ENCODE data around the gene LMOD3. TPM values are rescaled to one million over a fixed set of nuclear protein-coding genes. Genes with fewer than 3 reads are reported as not detected.

Gene LMOD3
- total and polyA plus RNA-seq, 9 of the 15 experiments (the other 6 are each of a cell fraction or from before 2014, with no cell fraction given) = 0.03 TPM; not detected in 8

DNA sequence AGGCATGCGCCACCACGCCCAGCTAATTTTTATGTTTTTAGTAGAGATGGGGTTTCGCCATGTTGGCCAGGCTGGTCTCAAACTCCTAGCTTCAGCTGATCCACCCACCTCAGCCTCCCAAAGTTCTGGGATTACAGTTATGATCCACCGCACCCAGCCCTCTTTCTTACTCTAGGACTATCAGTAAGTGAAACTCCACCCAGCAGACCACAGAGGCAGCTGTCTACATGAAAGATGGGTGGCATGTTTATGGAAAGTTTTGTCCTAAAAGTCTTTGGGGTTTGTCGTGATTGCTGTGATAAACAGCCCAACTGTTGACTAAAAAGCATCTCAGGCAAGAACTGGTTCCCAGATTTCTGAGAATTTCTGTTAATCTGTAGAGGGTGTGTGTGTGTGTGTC is 26.8 kb downstream of the LMOD3 start (continued):
- no peak for TF ChIP-seq MCM5 (IDR thresholded peaks at IDR 0.05; ENCODE audit: low read depth)
- TF ChIP-seq, protein P1, sequence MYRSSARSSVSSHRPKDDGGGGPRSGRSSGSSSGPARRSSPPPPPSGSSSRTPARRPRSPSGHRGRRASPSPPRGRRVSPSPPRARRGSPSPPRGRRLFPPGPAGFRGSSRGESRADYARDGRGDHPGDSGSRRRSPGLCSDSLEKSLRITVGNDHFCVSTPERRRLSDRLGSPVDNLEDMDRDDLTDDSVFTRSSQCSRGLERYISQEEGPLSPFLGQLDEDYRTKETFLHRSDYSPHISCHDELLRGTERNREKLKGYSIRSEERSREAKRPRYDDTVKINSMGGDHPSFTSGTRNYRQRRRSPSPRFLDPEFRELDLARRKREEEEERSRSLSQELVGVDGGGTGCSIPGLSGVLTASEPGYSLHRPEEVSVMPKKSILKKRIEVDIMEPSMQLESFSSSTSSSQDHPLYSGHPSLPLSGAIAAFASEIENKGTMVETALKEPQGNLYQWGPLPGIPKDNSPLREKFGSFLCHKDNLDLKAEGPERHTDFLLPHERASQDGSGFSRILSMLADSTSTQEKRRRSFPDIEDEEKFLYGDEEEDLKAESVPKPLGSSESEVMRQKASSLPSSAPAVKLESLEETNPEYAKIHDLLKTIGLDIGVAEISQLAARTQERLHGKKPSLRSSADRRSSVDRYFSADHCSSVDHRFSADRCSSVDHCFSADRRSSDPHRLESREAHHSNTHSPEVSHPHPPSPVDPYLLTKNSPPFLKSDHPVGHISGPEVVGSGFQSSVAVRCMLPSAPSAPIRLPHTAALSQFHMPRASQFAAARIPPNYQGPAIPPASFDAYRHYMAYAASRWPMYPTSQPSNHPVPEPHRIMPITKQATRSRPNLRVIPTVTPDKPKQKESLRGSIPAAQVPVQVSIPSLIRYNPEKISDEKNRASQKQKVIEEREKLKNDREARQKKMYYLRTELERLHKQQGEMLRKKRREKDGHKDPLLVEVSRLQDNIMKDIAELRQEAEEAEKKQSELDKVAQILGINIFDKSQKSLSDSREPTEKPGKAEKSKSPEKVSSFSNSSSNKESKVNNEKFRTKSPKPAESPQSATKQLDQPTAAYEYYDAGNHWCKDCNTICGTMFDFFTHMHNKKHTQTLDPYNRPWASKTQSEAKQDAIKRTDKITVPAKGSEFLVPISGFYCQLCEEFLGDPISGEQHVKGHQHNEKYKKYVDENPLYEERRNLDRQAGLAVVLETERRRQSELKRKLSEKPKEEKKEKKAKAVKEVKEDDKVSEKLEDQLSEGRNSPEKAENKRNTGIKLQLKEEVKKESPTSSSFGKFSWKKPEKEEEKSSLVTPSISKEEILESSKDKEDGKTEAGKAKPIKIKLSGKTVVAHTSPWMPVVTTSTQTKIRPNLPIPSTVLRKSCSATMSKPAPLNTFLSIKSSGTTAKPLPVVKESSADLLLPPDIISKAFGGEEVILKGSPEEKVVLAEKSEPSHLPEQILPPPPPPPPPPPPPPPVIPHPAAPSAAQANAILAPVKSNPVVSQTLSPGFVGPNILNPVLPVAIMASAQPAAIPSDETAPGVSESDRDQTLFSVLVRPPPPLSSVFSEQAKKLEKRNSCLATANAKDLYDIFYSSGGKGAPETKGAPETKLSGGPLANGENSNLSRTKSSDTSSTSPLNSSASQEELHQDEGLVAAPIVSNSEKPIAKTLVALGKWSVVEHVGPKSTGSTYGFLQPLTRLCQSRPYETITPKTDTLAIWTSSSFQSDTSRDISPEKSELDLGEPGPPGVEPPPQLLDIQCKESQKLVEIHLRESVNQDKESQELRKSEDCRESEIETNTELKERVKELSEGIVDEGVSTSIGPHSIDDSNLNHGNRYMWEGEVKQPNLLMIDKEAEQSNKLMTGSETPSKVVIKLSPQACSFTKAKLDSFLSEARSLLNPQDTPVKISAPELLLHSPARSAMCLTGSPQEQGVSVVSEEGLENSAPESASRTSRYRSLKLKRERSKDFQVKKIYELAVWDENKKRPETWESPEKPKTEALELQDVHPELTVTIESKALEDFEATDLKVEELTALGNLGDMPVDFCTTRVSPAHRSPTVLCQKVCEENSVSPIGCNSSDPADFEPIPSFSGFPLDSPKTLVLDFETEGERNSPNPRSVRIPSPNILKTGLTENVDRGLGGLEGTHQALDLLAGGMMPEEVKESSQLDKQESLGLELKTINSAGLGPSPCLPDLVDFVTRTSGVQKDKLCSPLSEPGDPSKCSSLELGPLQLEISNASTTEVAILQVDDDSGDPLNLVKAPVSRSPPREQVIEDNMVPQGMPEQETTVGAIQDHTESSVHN (IDR thresholded peaks at IDR 0.05; ENCODE audit: borderline replicate concordance in 1 of 2, low read depth in 1 of 2) = 0 out of 4 replicates have a peak, but pooled peaks of 1 of the 2 experiments have one; percentile 21
- TF ChIP-seq, protein P2, sequence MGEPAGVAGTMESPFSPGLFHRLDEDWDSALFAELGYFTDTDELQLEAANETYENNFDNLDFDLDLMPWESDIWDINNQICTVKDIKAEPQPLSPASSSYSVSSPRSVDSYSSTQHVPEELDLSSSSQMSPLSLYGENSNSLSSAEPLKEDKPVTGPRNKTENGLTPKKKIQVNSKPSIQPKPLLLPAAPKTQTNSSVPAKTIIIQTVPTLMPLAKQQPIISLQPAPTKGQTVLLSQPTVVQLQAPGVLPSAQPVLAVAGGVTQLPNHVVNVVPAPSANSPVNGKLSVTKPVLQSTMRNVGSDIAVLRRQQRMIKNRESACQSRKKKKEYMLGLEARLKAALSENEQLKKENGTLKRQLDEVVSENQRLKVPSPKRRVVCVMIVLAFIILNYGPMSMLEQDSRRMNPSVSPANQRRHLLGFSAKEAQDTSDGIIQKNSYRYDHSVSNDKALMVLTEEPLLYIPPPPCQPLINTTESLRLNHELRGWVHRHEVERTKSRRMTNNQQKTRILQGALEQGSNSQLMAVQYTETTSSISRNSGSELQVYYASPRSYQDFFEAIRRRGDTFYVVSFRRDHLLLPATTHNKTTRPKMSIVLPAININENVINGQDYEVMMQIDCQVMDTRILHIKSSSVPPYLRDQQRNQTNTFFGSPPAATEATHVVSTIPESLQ (CRISPR knock-in tag; IDR thresholded peaks at IDR 0.05) = no peak
- TF ChIP-seq ARID1B (IDR thresholded peaks at IDR 0.05) = peak; percentile 68
- TF ChIP-seq MTA1 (IDR thresholded peaks at IDR 0.05; ENCODE audit: borderline replicate concordance) = no peak
- no peak for TF ChIP-seq SETDB1 (IDR thresholded peaks at IDR 0.05; ENCODE audit: low read length)
- TF ChIP-seq ZZZ3 (IDR thresholded peaks at IDR 0.05) = no peak
- TF ChIP-seq, protein P3, sequence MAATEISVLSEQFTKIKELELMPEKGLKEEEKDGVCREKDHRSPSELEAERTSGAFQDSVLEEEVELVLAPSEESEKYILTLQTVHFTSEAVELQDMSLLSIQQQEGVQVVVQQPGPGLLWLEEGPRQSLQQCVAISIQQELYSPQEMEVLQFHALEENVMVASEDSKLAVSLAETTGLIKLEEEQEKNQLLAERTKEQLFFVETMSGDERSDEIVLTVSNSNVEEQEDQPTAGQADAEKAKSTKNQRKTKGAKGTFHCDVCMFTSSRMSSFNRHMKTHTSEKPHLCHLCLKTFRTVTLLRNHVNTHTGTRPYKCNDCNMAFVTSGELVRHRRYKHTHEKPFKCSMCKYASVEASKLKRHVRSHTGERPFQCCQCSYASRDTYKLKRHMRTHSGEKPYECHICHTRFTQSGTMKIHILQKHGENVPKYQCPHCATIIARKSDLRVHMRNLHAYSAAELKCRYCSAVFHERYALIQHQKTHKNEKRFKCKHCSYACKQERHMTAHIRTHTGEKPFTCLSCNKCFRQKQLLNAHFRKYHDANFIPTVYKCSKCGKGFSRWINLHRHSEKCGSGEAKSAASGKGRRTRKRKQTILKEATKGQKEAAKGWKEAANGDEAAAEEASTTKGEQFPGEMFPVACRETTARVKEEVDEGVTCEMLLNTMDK (IDR thresholded peaks at IDR 0.05; ENCODE audit: borderline replicate concordance, insufficient read depth, low read depth, low read length, poor library complexity, severe bottlenecking) = no peak
- no peak for TF ChIP-seq ZNF766 (CRISPR knock-in tag; conservative IDR thresholded peaks at IDR 0.05)
- TF ChIP-seq ZNF79 (CRISPR knock-in tag; IDR thresholded peaks at IDR 0.05; ENCODE audit: low read depth) = no peak
- TF ChIP-seq SRSF1 (IDR thresholded peaks at IDR 0.05; ENCODE audit: low read depth, low read length) = no peak
- TF ChIP-seq MIER1 (IDR thresholded peaks at IDR 0.05; ENCODE audit: low read depth) = no peak
- no peak for TF ChIP-seq ZNF384 (IDR thresholded peaks at IDR 0.05; ENCODE audit: low read depth, low read length)
- TF ChIP-seq RFX1 (IDR thresholded peaks at IDR 0.05) = no peak
- TF ChIP-seq GTF2E2 (tag; IDR thresholded peaks at IDR 0.05) = no peak
- TF ChIP-seq ZNF785 (CRISPR knock-in tag; IDR thresholded peaks at IDR 0.05) = no peak
- TF ChIP-seq NR2C1 (IDR thresholded peaks at IDR 0.05) = no peak
- TF ChIP-seq NR2C1 (tag; IDR thresholded peaks at IDR 0.05) = no peak
- no peak for TF ChIP-seq ZNF324 (CRISPR knock-in tag; IDR thresholded peaks at IDR 0.05)

Measured in K562 (cell line).